ENCODE data around the gene LLGL1.
A peak's percentile ranks its signal among the peaks of the same experiment; 100 is the strongest.
"Not testable (repeated sequence)": the region's sequence is repeated elsewhere in the genome, so short reads cannot be mapped to it uniquely, and the experiment has no call there.

LLGL1 gene

DNA sequence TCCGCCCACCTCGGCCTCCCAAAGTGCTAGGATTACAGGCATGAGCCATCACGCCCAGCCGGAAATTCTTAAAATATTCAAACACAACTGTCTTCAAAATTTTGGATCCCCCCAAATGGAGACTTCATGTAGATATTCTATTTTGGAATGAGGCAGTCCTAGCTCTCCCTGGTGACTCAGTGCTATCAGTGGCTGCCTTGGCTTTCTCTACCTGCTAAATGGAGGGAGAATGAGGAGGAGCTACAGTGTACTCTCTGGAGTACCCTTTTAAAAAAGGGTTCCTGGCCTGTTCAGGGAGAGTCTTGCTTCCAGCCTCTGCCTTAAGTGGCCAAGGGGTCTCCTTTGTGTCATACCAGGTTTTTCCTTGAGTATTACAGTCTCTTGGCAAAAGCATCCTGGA is 31.0 kb upstream of the LLGL1 start:
- DNase-seq (ENCODE audit: low read depth): no peak

DNA sequence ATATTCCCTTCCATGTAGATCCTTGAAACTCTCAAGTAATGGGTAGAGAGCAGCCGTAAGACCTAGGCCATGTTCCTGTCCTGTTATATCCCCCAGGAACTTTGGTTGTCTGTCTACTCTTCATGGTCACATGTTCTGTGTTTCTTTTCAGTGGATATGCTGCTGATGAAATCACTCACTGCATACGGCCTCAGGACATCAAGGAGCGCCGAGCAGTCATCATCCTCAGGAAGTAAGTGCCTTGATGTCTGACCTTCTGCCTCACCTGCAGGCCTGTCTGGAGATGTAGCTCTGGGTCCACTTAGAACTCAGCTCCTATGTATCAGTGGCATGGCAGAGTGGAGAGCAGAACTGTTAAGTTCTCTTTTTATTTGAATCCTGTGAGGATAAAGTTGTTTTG is 30.6 kb upstream of the LLGL1 start:
- DNase-seq (ENCODE audit: low read depth): no peak

DNA sequence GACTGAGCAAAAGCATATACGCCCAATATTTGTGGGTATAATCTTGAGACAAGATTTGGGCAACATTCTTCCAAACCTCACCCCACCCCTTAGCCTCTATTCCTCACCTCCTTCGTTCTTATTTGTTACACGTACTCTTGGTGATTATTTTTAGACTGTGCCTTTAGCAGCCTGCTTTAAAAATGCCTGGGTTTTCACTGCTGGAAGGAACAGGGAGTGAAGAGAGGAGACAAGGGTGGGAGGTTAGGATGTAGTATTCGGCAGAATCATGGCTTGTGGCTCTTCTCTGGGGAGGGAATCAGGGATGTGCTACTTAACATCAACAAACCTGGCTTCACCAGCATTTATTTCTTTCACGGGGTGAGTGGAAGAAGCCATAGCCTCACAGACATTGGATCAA is 30.2 kb upstream of the LLGL1 start:
- DNase-seq (ENCODE audit: low read depth): no peak

DNA sequence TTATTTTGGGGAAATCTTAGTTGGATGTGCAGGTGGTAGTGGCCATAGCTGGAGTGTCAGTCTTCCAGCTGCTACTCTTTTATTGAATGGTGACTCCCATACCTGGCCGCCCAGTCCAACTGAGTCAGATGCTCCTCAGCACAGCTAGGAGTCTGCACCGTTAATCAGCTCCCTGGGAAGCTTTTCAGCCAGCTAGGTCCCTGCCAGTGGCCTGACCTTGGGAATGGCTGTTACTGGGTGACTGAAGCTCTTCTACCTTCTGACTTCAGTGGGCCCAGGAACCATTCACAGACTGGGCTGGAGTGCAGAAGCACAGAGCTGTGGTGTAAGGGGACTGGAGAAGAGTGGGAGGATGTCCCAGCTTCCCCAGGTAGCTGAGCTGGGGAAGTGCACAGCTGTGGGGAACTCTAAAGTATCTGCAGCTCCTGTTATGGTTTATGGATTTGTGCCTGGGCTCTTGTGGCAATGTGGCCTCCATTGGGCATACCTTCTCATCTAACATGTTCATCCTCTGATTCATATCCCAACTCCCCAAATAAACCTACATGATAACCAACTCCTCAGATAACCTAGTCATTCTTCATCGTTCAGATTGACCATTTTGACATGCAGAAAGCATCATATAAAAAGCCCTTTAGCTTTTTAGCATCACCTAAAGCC is 27.8 kb upstream of the LLGL1 start:
- DNase-seq (ENCODE audit: low read depth): no peak

DNA sequence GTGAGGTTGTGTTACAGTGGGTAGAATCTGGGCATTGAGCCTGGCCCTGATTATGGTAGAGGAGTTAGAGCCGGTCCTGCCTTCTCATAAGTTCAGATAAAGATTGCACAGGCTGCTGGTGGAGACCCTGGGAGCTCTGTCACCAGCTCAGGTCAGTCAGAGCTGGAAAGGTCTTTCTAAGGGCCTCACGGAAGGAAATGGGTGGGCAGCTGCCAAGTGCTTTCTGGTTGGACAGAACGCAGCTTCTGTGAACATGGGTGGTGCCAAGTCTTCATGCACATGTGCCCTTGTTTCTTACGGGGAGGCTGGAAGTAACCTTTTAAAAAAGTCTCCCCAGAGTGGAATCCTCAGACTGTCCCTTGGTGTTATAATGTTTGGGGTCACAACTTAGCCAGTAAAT is 26.9 kb upstream of the LLGL1 start:
- DNase-seq (ENCODE audit: low read depth): no peak

DNA sequence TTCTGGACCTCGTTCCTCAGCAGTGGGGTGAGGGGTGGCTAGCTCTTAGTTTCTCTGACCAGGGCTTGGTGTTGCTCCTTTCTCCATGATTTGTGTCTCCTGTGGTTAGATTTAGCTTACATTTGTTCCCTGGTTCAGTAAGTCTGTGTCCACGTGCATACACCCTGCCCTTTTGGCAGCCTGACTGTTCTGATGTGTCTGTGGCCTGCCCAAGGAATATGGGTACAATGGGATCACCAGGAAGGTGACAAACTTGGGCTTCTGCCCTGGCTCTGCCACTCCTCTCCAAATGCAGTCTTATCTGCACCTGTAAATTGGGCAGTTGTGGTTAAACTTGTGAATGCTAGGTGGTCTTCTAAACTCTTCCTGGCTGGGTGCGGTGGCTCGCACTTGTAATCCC is 24.3 kb upstream of the LLGL1 start:
- no peak for DNase-seq (ENCODE audit: low read depth)

DNA sequence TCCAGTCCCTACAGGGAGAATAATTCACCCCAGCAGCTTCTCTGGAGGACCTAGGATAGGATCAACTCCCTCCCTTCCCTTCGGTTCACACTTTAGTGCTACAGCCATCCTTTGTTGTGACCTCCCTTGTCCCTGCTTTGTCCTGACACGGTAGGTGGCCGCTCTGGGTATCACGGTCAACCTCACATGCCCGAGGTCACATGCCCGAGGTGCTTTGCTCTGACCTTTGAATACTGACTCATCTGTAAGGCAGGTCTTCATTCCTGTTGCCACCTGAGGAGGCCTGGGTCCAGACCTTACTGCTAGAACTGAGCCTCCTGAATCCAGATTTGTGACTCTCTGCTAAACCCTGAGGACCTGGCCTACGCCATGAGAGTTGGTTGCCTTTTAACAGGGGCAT is 22.1 kb upstream of the LLGL1 start:
- no peak for DNase-seq (ENCODE audit: low read depth)

DNA sequence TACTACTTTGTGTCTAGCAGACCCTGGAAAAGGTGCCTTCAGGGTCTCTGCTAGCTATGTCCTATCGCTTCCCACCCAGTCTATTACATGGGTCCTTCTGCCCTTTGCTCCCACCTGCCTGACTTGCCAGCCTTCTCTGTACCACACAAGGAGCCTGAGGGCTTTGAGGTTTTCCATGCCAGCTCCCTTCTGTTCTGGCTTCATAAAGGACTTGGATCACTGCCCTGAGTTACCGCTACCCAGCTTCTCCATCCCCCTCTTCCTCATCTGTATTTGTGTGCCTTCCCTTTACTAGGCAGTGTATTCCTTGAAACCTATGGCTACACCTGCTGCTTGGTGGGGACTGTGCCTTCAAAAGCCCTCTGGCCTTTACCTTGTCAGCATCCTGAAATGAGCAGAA is 19.6 kb upstream of the LLGL1 start:
- no peak for DNase-seq (ENCODE audit: low read depth)

DNA sequence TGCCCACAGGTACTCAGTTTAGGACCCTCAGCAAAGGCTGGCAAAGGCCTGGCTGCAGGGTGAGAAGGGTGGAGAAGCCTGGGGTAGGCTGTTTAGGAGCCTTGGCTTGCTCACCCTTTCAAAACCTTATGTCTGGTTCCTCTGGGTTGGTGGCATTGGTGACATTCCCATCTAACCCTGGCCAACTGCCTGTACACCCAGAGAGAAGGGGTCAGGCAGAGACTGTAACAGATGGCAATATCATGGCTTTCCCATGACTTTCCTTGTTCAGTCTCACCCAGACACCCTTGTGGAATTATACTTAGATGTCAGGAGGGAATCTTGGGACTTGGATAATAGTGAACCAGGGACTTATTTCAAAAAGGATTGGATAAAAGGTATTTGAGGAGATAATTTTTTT is 18.5 kb upstream of the LLGL1 start:
- no peak for DNase-seq (ENCODE audit: low read depth)

DNA sequence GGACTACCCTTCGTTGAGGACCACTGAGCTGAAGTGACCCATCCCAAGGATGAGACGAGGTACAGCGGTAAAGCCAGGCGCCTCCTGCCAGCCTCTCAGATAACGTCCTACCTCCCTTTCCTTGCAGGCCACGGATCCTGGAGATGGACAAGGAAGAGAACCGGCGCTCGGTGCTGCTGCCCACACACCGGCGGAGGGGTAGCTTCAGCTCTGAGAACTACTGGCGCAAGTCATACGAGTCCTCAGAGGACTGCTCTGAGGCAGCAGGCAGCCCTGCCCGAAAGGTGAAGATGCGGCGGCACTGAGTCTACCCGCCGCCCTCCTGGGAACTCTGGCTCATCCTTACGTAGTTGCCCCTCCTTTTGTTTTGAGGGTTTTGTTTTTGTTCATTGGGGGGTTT is 17.3 kb upstream of the LLGL1 start:
- no peak for DNase-seq (ENCODE audit: low read depth)

DNA sequence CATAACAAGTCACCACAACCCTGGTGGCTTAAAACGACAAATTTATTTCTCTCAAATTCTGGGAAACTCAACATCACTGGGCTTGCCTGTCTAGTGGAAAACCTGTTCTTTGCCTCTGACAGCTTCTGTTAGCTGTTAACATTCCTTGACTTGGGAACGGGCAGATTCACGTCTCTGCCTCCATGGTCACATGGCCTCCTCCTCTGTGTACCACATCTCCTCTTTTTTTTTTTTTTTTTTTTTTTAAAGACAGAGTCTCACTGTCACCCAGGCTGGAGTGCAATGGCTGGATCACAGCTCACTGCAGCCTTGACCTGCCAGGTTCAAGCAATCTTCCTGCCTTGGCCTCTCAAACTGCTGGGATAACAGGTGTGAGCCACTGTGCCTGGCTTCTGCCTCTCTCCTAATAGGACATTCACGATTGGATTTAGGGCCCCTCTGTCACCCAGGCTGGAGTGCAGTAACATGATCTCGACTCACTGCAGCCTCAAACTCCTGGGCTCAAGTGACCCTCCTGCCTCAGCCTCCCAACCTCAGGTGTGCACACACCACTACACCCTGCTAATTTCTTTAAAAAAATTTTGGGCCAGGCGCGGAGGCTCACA is 11.7 kb upstream of the LLGL1 start:
- DNase-seq (ENCODE audit: low read depth): no peak

DNA sequence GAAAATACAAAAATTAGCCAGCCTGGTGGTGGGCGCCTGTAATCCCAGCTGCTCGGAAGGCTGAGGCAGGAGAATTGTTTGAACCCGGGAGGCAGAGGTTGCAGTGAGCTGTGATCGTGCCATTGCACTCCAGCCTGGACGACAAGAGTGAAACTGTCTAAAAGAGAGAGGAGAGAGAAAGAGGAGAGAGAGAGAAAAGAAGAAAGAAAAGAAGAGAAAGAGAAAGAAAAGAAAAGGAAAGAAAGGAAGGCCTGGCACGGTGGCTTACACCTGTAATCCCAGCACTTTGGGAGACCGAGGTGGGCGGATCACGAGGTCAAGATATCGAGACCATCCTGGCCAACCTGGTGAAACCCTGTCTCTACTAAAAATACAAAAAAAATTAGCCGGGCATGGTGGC is 8.5 kb upstream of the LLGL1 start:
- DNase-seq (ENCODE audit: low read depth): not testable (repeated sequence)

DNA sequence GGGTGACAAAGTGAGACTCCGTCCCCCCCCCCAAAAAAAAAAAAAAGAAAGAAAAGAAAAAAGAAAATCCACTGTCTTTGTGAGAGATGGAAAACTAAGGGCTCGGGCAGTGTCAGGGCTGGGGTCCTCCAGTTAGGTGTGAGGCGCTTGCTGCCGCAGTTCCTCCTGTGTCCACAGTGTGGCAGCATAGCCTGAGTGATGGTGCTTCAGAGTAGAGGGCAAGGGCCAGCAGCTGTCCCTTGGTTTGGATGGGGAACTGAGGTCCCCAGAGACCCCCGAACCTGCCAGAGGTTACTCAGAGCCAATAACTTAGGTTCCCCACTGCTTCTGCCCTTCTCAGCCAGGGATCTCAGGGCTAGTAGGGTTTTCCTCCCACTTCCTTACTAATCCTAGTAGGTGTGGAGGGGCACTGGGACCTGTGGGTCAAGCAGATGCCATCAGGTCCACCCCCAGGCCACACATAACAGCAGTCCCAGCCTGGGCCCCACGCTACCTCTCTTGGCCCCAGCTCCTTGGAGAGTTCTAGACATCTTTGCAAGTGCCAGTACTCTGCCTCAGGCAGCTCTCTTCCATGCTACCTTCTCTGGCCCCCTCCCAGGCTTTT is 7.9 kb upstream of the LLGL1 start:
- peak; percentile 22 for DNase-seq (ENCODE audit: low read depth)

DNA sequence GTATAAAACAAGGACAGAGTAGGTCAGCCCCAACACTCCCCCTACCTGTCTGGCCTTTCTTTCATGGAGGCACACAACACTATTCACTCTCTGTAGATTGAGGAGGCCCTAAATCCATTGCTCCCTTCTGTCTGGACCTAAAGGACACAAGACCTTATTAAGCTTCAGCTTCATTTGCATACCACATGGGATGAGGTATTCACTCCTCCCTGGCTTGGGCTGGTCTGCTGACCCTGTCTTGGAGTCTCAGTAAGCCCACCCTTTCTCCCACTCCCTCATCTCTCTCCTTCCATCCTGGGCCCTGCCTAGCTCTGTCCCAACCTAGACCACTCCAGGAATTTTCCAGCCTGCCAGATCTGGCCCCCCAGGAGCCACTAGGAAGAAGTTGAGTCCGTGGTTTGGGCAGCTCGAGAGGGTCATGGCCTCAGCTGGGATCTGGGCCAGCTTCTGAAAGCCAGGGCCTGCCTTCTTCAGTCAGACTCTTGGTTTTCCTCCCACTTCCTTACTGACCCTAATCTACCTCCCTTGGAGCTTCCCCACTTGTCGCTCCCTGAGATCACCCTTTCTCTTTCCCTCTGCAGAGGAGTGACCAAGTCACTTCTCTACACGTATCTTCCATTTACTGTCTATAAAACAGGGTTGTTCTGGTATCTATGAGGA is 6.5 kb upstream of the LLGL1 start:
- peak; percentile 25 for DNase-seq (ENCODE audit: low read depth)

DNA sequence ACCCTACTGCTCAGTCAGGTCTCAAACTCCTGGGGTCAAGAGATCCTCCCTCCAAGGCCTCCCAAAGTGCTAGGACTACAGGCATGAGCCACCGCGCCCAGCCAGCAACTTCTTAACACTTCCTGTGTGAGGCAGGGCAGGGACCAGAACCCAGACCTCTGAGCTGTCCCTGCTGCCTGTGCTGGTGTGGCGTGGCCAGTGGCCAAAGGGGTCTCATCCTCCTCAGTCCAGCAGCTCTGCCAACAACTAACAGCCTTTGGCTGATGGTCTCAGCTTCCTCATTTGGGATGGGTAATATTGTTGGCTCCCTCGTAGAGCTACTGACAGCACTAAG is 1.4 kb upstream of the LLGL1 start:
- no peak for DNase-seq (ENCODE audit: low read depth)

DNA sequence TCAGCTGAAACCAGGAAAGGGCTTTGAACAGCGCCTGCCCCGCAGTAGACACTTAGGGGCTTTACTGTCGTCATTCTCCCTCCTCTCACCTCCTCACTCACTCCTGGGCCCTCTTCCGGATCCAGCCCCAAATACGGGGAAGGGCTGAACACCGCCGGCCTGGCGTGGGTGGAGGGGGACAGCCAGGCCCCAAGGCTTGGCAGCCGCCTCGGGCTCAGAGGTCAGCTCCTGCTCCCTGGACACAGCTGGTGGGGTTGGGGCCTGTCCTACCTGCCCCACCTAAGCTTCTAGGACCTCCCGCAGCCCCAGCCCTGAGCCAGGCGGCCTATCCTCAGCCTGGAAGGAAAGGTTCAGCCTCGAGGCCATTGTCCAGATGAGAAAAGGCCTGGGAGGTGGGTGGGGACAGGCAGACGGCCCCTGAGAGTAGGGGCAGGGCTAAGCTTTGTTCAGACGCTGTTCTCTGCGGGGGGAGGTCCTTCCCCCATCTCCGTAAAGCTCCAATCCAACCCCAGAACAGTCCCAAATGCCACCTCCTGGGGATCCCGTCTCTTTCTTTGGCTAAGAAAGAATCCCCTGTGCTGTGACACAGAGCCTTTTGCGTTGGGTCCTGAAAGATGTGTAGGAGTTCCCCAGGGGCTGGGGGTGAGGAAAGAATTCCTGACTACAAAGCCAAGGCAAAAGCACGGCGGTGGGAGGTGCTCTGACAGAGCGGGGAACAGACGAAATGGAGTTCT is 881 bp upstream of the LLGL1 start:
- DNase-seq (ENCODE audit: low read depth): no peak

DNA sequence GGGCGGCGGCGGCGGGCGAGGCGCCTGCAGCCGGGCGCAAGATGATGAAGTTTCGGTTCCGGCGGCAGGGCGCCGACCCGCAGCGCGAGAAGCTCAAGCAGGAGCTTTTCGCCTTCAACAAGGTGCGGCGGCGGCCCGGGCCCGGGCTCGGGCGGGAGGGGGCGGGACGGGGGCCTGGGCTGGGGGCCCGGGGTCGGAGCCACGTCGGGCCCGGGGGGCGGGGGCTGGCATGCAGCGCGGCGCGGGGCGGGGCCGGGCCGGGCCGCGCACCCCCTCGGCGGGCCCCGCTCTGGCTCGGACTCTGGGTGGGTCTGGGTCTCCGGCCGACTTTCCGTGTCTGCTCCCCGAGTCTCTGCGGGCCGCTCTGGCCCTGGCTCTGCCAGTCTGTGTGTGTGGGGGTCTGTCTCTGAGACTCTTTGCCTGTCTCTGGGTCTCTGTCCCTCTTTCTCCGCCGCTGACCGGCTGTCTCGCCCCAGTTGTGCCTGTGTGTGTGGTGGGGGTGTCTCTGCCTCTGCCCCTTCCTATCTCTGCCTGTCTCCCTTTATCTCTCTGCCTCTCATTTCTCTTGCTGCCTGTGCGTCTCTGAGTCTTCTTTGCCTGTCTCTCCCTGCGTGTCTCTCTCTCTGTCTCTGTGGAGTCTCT is 328 bp downstream of the LLGL1 start:
- no peak for DNase-seq (ENCODE audit: low read depth)

DNA sequence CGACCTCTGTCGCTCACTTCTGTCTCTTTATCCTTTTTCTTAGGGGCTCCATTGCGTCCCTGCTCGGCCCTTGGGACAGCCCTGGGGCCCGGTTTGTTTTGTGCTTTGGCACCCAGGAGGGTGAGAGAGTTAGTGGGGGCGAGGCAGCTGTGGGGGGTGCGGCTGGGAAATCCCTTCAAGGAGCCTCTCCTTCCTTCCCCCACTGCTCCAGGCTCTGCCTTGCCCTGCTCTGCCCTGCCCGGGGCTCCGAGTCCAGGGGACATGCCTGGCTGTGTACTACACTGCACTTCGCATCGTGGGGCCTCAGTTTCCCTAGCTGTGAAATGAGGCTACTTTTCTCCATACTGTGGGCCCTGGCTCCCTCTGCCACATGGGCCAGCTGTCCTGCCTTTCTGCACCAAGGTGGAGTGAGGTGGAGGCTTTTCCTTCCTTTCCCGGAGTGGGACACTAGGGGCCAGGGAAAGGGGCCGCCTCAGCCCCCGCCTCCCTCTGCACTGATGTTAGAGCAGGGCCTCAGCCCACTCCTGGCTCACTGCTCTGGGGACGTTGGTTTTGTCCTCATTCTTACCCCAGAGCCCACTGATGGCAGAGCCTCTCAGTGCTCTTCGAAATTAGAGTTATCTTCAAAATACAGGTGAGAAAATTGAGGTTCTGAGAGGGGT is 980 bp downstream of the LLGL1 start:
- DNase-seq (ENCODE audit: low read depth): no peak

DNA sequence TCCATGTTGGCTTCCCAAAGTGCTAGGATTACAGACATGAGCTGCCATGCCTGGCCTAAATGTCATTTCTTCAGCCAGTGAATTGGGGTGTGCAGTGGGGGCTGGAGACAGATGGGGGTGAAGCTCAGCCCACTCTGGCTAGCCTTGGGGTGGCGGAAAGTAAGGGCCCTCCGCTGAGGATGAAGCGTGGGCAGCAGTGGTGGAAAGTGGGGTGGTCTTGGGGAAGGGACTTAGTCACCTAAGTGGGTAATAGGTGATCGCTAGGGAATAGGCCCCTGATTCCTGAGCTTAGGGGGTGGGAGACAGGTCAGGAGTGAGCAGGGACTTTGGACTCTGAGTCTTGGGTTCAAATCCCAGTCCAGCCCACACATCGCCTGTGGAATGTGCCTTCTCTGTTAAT is 2.2 kb downstream of the LLGL1 start:
- no peak for DNase-seq (ENCODE audit: low read depth)

DNA sequence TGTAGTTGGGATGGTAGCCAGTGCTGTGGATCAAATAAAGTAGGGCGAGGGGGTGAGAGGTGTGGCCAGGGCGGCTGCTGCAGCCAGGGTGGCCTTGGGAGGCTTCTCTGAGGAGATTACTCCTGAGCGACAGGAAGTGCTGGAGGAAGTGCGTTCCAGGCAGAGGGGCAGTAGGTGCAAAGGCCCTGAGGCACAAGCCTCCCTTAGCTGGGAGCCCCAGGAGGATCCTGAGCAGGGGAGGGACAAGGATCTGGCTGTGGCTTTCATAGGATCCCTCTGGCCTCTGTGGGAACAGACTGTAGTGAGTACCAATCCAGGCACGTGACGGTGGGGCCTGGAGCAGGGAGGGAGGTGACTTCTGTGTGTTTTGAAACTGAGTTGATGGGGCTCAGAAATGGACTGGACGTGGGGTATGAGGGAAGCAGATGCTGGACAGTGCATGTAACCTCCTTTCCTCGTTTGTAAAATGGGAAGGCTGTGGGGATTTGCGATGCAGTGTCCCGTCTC is 2.8 kb downstream of the LLGL1 start:
- no peak for DNase-seq (ENCODE audit: low read depth)

DNA sequence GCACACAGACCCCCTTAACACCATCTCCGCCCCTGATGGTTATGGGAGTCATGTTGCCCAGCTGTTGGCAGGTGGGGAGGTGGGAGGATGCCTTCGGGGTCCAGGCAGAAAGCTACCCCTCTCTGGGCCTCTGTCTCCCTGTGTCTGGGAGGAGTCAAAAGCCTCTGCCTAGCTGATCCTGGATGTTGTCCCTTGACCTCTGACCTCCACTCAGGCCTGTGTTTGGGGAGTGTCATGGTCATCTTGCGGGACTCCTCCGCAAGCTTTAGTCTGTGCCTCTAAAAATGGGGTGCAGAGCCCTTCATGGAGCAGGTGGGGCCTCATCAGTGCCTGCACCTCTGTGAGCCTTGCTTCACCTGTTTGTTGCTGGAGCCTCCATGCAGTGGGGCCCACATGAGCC is 3.8 kb downstream of the LLGL1 start:
- no peak for DNase-seq (ENCODE audit: low read depth)

DNA sequence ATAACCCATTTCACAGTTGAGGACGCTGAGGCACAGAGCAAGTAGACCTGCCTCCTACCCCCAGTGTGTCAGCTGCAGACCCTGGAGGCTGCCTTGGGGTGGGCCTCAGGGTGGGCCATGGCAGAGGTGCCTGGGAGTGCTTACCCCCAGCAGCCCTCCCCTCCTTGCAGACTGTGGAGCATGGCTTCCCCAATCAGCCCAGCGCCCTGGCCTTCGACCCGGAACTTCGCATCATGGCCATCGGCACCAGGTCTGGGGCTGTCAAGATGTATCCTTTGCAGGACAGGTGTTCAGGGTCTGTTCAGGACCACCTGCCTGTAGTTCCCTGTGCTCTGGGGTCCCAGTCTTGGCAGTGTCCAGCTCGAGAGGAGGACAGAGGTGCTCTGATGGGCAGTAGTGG is 4.3 kb downstream of the LLGL1 start:
- no peak for DNase-seq (ENCODE audit: low read depth)
